NCI-H82 (cell line): Measurements from ENCODE around the gene DCLRE1C.
"Not testable (repeated sequence)": the region's sequence is repeated elsewhere in the genome, so short reads cannot be mapped to it uniquely, and the experiment has no call there.

Source experiments
- DNase-seq: peaks from one replicate; lab custom pipeline; 2025; lab: John Stamatoyannopoulos, UW

DCLRE1C gene

GRCh38 chr10:14880229-14880628, 73.7 kb downstream of the DCLRE1C start:
- DNase-seq, result no peak

- DNase-seq, result no peak
Observed at GRCh38 chr10:14879928-14880193, 74.0 kb downstream of the DCLRE1C start.

- DNase-seq, result peak; percentile 45
Observed at GRCh38 chr10:14879124-14879927, 74.6 kb downstream of the DCLRE1C start.

GRCh38 chr10:14878266-14879123, 75.4 kb downstream of the DCLRE1C start, which contains the start of gene SUV39H2:
TSS of gene SUV39H2 (plus strand) at chr10:14878866. CDS start at chr10:14878889, 23 bp downstream.
- peak; percentile 95 for DNase-seq

GRCh38 chr10:14876764-14877163, 77.1 kb downstream of the DCLRE1C start:
- DNase-seq, result no peak

- no peak for DNase-seq
Observed at GRCh38 chr10:14875941-14876340, 78.0 kb downstream of the DCLRE1C start.

- no peak for DNase-seq
Observed at GRCh38 chr10:14873090-14873760, 80.7 kb downstream of the DCLRE1C start.

GRCh38 chr10:14864871-14865270, 89.0 kb downstream of the DCLRE1C start:
- DNase-seq, result not testable (repeated sequence)

GRCh38 chr10:14864466-14864865, 89.4 kb downstream of the DCLRE1C start:
- DNase-seq, result not testable (repeated sequence)

- DNase-seq, result no peak
Observed at GRCh38 chr10:14860791-14861190, 93.1 kb downstream of the DCLRE1C start.

GRCh38 chr10:14859775-14860174, 94.1 kb downstream of the DCLRE1C start:
- DNase-seq, result no peak

- DNase-seq, result no peak
Observed at GRCh38 chr10:14859043-14859442, 94.9 kb downstream of the DCLRE1C start.

- DNase-seq, result peak; percentile 92
Observed at GRCh38 chr10:14858338-14858960, 95.4 kb downstream of the DCLRE1C start.

GRCh38 chr10:14855453-14855852, 98.4 kb downstream of the DCLRE1C start:
- DNase-seq, result no peak

- DNase-seq, result no peak
Observed at GRCh38 chr10:14852236-14852635, 101.7 kb downstream of the DCLRE1C start.
